ENCODE measurements around the gene TAL1. TPM values are rescaled to one million over a fixed set of nuclear protein-coding genes. Genes with fewer than 3 reads are reported as not detected.

Gene TAL1
- total and polyA plus RNA-seq, 10 of the 15 experiments (the other 5 are each of a cell fraction or from before 2014, with no cell fraction given), result 0.05 TPM; not detected in 9

DNA sequence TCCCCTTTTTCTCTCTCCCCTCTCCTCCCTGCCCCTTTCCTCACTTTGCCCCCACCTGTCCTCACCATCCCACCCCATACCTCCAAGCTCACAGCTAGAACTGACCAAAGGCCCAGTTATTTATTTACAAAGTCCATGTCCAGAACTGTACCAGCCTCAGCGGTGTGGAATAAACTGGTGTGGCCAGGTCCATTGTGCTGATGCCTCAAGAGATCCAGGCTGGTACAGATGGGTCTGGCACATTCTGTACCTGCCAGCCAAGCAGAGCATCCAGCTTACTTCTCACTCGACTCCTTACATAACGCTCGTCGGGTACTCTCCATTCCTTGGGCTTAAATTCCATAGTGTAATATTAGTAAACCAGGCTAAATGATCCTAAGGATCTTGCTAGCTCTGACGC is 54.0 kb downstream of the TAL1 start:
- no peak overlapping the region for H3K4me2 ChIP-seq (ENCODE audit: control insufficient read depth, insufficient read depth)
- no TSS peak for BruUV-seq (replicated peaks)
- SMC1A ChIA-PET (ENCODE audit: uncharacterized antibody, unreplicated experiment), result interaction anchor here (0.8 to 2.7 kb wide), 3 partner anchors 15 to 259 kb away, joined by 3 to 20 read pairs (median 10); no protein-coding TSS in a partner anchor
- intact Hi-C loops (cut with micrococcal nuclease; ENCODE audit: unreplicated experiment) (loop anchor here (10.0 kb wide), 2 partner anchors 257 to 313 kb away; partner anchors contain the start of gene FOXD2), in situ Hi-C loops (cut with MboI) (no loop called here)
- WGBS (ENCODE audit: insufficient coverage, insufficient replicate concordance, low lambda C conversion rate, missing lambda C conversion rate), result 55% methylated on average over 6 of the region's 6 CpGs
- DNase-seq (ENCODE audit: low read depth, low spot score), result no peak
- TF ChIP-seq ZNF217 (IDR thresholded peaks at IDR 0.05) (no peak), SMARCA5 (IDR thresholded peaks at IDR 0.05) (no peak), NR2C2 (IDR thresholded peaks at IDR 0.05; ENCODE audit: borderline replicate concordance, control insufficient read depth, insufficient read length, low read depth) (no peak), SREBF1 (IDR thresholded peaks at IDR 0.05; ENCODE audit: low read length) (no peak), SIN3A (IDR thresholded peaks at IDR 0.05; ENCODE audit: low read depth, low read length) (no peak), ATF7 (IDR thresholded peaks at IDR 0.05; ENCODE audit: low read depth) (no peak), IKZF1 (conservative IDR thresholded peaks at IDR 0.05) (no peak), NFIC (IDR thresholded peaks at IDR 0.05; ENCODE audit: low read depth, low read length) (no peak), SUPT20H (IDR thresholded peaks at IDR 0.05; ENCODE audit: borderline replicate concordance, control insufficient read depth, low read depth, low read length) (no peak), MXI1 (IDR thresholded peaks at IDR 0.05; ENCODE audit: low read depth, low read length) (no peak), NR2F1 (conservative IDR thresholded peaks at IDR 0.05) (no peak), POLR2AphosphoS2 (IDR thresholded peaks at IDR 0.05; ENCODE audit: low read depth, low read length) (no peak), YBX1 (IDR thresholded peaks at IDR 0.05) (no peak), CBX5 (IDR thresholded peaks at IDR 0.05; ENCODE audit: low read depth) (no peak)
- TF ChIP-seq, protein P1, sequence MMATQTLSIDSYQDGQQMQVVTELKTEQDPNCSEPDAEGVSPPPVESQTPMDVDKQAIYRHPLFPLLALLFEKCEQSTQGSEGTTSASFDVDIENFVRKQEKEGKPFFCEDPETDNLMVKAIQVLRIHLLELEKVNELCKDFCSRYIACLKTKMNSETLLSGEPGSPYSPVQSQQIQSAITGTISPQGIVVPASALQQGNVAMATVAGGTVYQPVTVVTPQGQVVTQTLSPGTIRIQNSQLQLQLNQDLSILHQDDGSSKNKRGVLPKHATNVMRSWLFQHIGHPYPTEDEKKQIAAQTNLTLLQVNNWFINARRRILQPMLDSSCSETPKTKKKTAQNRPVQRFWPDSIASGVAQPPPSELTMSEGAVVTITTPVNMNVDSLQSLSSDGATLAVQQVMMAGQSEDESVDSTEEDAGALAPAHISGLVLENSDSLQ (IDR thresholded peaks at IDR 0.05), result no peak
- TF ChIP-seq, protein P2, sequence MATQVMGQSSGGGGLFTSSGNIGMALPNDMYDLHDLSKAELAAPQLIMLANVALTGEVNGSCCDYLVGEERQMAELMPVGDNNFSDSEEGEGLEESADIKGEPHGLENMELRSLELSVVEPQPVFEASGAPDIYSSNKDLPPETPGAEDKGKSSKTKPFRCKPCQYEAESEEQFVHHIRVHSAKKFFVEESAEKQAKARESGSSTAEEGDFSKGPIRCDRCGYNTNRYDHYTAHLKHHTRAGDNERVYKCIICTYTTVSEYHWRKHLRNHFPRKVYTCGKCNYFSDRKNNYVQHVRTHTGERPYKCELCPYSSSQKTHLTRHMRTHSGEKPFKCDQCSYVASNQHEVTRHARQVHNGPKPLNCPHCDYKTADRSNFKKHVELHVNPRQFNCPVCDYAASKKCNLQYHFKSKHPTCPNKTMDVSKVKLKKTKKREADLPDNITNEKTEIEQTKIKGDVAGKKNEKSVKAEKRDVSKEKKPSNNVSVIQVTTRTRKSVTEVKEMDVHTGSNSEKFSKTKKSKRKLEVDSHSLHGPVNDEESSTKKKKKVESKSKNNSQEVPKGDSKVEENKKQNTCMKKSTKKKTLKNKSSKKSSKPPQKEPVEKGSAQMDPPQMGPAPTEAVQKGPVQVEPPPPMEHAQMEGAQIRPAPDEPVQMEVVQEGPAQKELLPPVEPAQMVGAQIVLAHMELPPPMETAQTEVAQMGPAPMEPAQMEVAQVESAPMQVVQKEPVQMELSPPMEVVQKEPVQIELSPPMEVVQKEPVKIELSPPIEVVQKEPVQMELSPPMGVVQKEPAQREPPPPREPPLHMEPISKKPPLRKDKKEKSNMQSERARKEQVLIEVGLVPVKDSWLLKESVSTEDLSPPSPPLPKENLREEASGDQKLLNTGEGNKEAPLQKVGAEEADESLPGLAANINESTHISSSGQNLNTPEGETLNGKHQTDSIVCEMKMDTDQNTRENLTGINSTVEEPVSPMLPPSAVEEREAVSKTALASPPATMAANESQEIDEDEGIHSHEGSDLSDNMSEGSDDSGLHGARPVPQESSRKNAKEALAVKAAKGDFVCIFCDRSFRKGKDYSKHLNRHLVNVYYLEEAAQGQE (IDR thresholded peaks at IDR 0.05; ENCODE audit: low read depth, low read length), result no peak
- TF ChIP-seq, protein P3, sequence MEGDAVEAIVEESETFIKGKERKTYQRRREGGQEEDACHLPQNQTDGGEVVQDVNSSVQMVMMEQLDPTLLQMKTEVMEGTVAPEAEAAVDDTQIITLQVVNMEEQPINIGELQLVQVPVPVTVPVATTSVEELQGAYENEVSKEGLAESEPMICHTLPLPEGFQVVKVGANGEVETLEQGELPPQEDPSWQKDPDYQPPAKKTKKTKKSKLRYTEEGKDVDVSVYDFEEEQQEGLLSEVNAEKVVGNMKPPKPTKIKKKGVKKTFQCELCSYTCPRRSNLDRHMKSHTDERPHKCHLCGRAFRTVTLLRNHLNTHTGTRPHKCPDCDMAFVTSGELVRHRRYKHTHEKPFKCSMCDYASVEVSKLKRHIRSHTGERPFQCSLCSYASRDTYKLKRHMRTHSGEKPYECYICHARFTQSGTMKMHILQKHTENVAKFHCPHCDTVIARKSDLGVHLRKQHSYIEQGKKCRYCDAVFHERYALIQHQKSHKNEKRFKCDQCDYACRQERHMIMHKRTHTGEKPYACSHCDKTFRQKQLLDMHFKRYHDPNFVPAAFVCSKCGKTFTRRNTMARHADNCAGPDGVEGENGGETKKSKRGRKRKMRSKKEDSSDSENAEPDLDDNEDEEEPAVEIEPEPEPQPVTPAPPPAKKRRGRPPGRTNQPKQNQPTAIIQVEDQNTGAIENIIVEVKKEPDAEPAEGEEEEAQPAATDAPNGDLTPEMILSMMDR (IDR thresholded peaks at IDR 0.05 in 2 of 3, conservative IDR thresholded peaks at IDR 0.05 in 1 of 3; ENCODE audit: control insufficient read depth in 2 of 3, extremely low read depth in 1 of 3, insufficient read depth in 1 of 3, low read depth in 3 of 3, low read length in 3 of 3), result no peak
- H2AFZ ChIP-seq (ENCODE audit: control insufficient read depth, low read depth, low read length), result no peak overlapping the region
- no peak for FAIRE-seq
- no peak for ATAC-seq
- H3K27me3 ChIP-seq (replicated peaks in 1 of 2; ENCODE audit: control insufficient read depth in 2 of 2, insufficient read depth in 2 of 2, low read length in 1 of 2), result no peaks in the 10 kb centered on the region
- H4K20me1 ChIP-seq (ENCODE audit: control insufficient read depth, insufficient read depth), result no peaks in the 10 kb centered on the region
- peaks cover 3% of the 10 kb centered on the region; the same call in 1 of the 2 replicates for H3K4me1 ChIP-seq (ENCODE audit: control insufficient read depth, insufficient read depth, low read length)
- RAD21 ChIA-PET (ENCODE audit: unreplicated experiment), result interaction anchor here (1.7 to 2.3 kb wide), 4 partner anchors 15 to 255 kb away, joined by 7 to 19 read pairs (median 8); no protein-coding TSS in a partner anchor
- POLR2A ChIA-PET, result no interaction called here
- no peaks in the 10 kb centered on the region for H3K9me3 ChIP-seq (replicated peaks; ENCODE audit: control insufficient read depth, insufficient read depth, low read length)
- H3K79me2 ChIP-seq (ENCODE audit: control insufficient read depth, insufficient read depth, low read length), result no peaks in the 10 kb centered on the region
- H3K9ac ChIP-seq (ENCODE audit: control insufficient read depth, insufficient read depth, low read length), result no peak overlapping the region
- CTCF ChIA-PET, result interaction anchor here (0.8 to 6.1 kb wide), 17 partner anchors 10 to 548 kb away, joined by 3 to 71 read pairs (median 7); partner anchors contain the start of genes FOXD2, PDZK1IP1 and STIL
- no peak overlapping the region for H3K4me3 ChIP-seq
- H3K36me3 ChIP-seq (ENCODE audit: control insufficient read depth in 2 of 2, insufficient read depth in 2 of 2, low read length in 1 of 2), result no peaks in the 10 kb centered on the region
- no peak overlapping the region for H3K27ac ChIP-seq (ENCODE audit: control insufficient read depth, insufficient read depth)

Measured in GM12878 (cell line).